ENCODE measurements around the gene ANGPTL8. TPM values are rescaled to one million over a fixed set of nuclear protein-coding genes. Genes with fewer than 3 reads are reported as not detected.

Gene ANGPTL8
- total RNA-seq, 1 donor from 2014 or later, result not detected

DNA sequence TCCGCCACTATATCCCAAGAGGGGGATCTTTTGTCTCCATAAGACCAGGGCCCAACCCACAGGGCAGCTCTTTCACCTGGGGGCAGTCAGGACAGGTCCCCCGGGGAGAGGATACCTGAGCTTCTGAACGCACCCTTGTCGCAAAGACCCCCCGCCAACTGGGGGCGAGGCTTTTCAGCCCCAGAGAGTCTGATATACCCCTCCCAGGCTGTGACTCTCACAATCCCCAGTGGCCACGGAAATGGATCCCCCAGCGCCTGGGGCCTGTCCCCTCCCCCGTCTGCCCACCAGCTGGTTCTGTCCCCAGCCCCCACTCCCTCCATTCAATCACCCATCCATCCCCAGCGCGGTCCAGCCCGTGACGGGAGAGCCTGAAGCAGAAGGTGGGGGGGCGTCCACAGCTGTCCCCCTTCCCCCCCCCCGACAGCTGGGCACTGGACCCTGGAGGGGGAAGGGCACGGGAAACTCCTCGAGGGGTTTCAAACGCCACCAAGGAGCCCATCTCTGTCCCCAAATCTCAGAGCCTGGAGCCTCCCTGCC is 22.1 kb downstream of the ANGPTL8 start:
- DNase-seq, result peak; percentile 73

DNA sequence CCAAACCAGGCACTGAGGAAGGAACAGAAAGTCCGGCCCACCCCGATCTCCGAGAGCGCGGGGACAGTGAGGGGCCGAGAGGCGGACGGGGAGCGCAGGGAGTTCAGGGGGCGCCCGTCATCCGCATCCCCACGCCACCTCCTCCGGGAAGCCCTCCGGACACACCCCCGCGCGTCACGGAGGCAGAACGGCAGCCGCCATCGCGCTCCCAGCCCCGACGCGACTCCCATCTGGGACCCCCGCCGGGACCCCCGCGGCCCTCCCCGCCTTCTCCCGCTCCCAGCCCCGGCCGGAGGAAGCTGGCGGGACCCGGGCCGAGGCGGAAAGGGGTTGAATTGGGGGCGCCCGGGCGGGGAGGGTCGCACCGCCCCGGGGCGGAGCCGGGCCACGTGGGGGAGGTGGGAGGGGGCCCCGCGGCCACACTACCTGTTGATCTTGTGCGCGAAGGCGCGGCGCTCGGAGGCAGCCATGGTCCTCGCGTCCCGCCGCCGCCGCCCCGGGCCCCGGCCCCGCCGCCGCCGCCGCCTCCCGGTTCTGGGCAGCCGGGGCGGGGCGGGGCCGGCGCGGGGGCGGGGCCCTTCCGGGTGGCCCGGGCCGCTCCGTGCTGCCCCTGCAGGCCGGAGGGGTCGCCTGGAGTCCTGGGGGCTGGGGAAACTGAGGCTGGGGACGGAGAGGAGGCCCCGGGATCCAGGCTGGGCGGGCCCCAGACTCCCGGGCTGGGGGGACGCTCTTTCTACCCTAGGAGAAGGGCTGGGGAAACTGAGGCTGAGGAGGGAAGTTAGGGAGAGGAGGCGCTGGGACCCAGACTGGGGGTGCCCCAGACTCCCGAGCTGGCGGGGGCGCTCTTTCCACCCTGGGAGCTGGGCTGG is 22.8 kb downstream of the ANGPTL8 start, which contains the start of gene DOCK6:
Gene DOCK6 (minus strand): TSS at position 554 of the 869 bp plus-strand sequence. CDS start 84 bp downstream, at position 470.
- DNase-seq, result peak; percentile 55

DNA sequence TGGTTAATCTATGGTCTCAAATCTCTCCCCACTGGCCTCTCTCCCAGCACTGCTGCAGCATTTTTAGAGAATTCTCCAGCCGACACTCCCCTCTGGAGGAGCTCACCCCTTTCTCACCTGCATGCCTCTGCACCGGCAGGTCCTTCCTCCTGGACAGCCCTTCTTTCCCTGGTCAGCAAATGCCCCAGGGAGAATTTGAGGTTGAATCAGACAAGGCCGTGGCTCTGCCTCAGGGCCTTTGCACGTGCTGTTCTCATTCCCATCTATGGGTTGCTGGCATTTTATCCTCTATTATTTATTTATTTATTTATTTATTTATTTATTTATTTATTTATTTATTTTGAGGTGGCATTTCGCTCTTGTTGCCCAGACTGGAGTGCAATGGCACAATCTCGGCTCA is 24.3 kb downstream of the ANGPTL8 start:
- DNase-seq, result no peak

DNA sequence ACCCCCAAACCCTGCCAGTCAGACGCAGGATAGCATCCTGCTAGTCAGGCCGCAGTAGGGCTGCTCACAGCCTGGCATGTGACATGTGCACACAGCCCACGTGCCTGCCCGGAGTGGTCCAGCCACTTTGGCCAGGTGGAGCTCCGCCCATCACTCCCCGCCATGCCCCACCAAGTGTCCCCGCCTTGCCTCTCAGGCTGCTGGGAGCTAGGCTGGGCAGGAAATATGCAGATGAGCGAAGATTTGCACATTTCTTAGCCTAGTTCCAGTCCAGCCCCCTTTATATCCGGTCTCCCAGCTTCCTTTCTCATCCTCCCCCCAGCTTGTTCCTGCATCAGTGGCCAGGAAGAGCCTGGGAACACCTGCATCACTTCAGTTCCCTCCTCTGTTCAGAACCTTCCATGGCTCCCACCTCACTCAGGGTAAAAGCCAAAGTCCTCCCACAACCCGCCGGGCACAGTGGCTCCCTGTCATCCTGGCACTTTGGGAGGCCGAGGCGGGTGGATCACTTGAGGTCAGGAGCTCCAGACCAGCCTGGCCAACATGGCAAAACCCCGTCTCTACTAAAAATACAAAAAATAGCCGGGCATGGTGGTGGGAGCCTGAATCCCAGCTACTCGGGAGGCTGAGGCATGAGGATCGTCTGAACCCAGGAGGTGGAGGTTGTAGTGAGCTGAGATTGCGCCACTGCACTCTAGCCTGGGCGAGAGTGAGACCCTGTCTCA is 25.2 kb downstream of the ANGPTL8 start:
- DNase-seq, result peak; percentile 44

DNA sequence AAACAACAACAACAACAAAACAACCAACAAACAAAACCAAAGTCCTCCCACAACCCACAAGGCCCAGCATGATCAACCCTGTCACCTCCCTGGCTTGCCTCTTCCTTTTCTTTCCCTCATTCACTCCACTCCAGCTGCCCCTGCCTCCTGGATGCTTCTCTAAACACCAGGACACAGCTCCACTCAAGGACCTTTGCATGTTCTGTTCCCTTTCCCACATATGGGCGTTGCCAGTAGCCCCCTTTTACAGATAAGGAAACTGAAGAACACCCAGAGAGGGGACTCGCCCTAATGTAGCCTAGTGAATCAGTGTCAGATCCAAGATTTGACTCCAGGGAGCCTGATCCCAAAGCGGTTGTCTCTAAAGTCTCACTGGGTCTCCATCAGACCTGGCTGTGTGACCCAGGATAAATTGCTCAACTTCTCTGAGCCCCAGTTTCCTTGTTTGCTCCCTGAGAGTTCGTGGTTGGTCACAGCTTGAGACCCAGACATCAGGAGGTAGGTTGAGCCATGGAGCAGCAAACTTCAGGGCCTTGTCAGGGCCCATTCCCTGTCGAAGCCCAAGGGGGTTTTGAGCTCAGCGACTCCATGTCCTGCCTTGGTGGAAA is 25.9 kb downstream of the ANGPTL8 start:
- DNase-seq, result no peak

DNA sequence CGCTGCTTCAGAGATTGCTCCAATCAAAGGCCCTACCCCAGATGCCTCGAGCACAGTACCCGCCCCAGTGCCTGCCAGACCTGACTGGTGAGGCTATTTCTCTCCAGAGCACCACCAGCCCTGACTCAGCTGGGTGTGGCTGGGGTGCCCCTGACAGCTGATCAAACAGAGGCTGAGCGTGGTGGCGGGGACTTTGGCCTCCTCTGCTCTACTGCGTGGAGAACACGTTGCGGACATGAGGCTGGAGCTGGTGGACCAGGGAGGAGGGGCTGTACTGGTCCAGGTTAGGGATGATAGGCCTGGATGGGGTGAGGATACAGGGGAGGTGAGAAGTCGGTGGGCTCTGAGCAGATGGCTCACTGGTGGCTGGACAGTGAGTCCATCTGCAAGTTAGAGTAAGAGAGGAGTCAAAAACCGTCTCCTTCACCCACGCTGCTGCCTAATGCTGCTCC is 26.4 kb downstream of the ANGPTL8 start:
- peak; percentile 50 for DNase-seq

DNA sequence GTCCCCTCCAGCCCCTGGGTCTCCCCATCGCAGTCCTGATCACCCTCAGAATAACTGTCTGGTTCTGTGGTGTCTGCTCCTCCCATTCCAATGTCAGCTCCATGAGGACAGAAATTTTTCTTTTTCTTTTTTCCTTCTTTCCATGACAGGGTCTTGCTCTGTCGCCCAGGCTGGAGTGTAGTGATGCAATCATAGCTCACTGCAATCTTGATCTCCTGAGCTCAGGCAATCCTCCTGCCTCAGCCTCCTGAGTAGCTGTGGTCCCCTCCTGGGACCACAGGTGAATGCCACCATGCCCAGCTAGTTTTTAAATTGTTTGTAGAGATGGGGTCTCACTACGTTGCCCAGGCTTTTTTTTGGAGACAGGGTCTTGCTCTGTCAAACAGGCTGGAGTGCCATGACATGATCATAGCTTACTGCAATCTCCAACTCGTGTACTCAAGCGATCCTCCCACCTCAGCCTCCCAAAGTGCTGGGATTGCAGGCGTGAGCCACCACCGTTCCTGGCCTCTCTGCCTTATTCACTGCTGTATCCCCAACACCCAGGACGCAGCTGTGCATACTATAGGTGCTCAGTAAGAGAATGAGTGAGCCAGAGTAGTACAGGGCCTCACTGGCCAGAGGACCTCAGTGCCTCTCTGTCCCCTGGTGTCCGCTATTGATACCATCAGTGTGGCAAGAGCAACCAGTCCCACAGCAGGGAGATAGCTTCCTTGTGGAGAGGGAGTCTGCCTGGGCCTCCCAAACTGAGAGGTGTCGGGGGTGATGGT is 28.1 kb downstream of the ANGPTL8 start:
- DNase-seq, result no peak

DNA sequence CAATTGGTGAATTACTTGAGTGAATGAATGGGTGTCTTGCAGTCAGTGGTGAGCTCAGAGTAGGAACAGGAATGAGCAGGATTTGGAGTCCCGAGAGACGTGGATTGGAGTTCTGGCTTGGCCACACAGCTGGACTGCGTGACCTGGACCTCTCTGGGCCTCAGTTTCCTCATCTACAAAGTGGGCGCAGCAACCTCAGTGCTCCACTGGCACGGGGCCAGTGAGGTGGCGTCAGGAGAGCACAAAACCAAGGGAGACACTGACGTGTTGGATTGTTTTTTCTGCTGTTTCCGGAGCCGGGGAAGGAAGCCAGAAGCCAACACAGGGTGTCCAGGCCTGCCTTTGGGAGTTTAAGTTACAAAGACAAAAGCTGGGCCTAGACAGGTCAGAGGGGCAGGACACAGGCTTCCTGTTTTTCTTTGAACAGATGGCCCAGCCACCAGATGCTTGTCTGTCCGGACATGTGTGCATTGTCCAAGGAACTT is 29.4 kb downstream of the ANGPTL8 start:
- peak; percentile 74 for DNase-seq

DNA sequence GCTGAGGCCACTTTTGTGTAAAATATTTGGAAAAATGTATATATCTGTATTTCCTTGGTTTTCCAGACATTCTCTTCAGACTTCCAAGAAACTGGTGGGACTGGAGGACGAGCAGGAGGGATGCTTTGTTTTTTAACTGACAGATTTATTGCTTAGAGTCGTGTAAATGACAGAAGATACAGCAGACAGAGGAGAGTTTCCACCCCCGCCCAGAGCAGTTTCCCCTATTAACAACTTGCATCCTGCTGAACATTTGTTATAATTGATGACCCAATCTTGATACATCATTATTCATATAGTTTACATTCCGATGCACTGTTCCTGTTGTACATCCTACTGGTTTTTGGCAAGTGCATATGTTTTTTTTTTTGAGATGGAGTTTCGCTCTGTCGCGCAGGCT is 30.0 kb downstream of the ANGPTL8 start:
- DNase-seq, result no peak

DNA sequence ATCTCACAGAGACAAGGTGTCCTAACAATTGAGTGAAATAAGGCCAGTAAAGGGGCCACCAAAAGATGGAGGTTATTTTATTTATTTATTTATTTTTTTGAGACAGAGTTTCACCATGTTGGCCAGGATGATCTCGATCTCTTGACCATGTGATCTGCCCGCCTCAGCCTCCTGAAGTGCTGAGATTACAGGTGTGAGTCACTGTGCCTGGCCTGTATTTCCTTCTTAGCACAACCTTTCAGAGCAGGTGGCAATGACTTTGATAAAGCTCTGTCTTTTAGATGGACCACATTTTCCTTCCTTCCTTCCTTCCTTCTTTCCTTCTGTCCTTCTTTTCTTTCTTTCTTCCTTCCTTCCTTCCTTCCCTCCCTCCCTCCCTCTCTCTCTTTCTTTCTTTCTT is 33.9 kb downstream of the ANGPTL8 start:
- no peak for DNase-seq

DNA sequence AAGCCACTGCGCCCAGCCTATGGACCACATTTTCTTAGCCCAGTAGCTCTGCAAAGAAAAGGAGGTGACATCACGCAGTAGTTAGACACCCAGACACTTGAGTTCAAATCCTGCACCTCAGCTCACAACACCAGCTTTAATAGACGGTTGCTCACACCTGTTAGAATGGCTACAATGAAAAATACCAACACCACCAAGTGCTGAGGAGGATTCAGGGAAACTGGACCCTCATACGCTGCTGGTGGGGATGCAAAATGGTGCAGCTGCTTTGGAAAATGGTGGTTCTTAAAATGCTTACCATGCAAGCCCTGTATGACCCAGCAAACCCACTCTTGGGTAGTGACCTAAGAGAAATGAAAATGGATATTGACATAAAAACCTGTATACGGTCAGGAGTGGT is 34.6 kb downstream of the ANGPTL8 start:
- no peak for DNase-seq

DNA sequence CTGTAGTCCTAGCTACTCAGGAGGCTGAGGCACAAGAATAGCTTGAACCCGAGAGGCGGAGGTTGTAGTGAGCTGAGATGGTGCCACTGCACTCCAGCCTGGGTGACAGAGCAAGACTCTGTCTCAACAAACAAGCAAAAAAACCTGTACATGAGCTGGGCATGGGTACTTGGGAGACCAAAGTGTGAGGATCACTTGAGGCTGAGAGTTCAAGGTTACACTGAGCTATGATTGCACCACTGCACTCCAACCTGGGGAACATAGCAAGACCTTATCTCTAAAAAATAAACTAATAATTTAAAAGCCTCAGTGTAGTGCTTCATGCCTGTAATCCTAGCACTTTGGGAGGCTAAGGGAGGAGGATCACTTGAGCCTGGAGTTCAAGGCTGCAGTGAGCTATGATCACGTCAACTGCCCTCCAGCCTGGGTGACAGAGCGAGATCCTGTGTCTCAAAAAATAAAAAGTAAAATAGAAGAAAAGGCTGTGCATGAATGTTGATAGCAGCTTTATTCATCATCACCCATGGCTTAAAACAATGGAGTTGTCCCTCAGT is 35.2 kb downstream of the ANGPTL8 start:
- no peak for DNase-seq

DNA sequence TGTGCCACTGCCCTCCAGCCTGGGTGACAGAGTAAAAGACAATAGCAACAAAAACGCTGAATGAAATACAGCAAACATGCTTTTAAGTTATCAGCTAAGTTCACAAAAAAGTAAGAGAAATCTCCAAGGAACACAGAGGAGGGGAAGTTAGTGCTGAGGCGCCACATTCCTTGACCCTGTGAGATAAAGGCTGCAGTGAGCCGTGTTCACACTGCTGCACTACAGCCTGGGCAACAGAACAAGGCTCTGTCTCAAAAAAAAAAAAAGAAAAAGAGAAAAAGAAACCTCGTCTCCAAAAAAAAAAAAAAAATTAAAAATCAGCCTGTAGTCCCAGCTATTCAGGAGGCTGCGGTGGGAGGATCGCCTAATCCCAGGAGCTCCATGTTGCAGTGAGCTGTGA is 39.3 kb downstream of the ANGPTL8 start:
- DNase-seq, result no peak

DNA sequence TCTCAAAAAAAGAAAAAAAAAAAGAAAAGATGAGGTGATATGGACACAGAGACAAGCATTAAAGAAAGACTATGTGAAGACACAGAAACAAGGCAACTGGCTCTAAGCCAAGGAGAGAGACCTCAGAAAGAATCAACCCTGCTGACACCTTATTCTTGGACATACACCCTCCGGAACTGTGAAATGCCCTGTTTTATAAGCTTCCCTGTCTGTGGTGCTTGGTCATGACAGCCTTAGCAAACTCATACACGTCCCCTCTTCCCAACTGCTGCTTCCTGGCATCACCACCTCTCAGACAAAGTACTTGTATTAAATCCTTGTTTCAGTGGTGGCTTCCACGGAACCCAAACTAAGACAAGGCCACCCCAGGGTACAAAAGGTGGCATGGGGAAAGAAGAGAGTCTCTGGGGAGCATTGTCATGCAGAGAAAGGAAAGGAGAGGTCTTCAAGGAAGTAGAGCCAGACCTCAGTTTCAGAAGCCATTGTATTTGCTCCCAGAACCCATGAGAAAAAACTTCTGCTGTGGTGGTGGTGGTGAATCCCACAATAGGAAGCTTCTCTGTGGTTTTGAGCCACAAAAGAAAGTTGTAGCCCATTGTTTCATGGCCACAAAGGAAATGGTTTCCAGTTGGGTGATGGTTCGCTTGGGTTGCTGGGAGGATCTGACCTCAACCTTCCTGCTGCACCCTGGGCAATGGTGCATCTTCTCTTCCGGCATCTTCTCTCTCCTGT is 40.3 kb downstream of the ANGPTL8 start:
- DNase-seq, result no peak

DNA sequence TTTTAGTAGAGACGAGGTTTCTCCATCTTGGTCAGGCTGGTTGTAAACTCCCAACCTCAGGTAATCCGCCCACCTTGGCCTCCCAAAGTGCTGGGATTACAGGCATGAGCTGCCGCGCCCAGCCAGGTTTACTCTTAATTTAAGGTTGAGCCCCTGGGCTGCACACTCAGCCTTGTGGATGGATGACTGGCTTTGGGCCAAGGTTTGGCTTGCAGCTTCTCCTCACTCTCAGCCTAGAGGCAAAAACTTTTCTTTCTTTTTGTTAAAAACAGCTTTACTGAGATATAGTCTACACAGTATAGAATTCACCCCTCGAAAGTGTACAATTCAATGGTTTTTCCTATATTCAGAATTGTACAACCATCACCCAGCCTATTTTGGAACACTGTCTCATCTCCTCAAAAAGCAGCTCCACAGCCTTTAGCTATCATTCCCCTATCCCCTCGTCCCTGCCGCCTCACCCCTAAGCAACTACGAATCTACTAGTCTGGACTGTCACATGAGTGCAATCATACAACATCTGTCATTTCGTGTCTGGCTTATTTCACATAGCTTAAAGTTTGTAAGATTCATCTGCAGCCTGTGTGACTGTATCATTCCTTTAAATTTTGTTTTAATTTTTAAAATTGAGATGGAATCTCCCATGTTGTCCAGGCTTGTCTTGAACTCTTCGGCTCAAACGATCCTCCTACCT is 42.1 kb downstream of the ANGPTL8 start:
- DNase-seq, result peak; percentile 68

DNA sequence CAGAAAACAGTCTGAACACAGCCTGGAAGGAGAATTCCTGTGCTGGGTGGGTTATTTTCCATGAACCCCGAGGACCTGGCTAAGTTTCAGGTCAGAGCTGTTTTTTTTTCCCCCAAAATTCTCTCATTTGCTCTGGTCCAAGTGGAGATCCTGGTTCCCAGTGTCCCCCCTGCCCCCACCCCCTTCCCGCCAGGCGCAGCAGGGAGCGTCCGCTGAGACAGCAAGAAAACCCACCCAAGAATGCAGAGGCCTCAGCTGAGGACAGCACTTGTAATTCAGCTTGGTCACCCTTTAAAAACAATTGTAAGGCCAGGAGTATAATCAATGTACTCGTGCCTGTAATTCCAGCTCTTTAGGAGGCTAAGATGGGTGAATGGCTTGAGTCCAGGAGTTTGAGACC is 45.1 kb downstream of the ANGPTL8 start:
- no peak for DNase-seq

DNA sequence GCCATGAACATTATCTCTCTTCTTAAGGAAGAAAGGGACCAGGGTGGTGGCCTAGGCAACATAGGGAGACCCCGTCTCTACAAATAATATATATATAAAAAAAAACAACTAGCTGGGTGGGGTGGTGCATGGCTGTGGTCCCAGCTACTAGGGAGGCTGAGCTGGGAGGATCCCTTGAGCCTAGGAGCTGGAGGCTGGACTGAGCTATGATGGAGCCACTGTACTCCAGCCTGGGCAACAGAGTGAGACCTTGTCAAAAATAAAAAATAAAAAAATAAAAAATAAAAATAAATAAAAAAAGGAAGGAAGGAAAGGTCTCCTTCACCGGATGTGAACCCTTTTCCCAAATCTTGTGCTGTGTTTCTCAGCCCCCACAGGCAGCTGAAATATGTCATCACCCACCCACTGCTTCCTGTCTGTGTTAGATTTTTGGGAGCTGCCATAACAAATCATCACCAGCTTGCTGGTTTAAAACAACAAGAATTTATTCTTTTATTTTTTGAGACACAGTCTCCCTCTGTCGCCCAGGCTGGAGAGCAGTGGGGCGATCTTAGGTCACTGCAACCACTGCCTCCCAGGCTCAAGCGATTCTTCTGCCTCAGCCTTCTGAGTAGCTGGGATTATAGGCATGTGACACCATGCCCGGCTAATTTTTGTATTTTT is 47.0 kb downstream of the ANGPTL8 start:
- DNase-seq, result no peak

DNA sequence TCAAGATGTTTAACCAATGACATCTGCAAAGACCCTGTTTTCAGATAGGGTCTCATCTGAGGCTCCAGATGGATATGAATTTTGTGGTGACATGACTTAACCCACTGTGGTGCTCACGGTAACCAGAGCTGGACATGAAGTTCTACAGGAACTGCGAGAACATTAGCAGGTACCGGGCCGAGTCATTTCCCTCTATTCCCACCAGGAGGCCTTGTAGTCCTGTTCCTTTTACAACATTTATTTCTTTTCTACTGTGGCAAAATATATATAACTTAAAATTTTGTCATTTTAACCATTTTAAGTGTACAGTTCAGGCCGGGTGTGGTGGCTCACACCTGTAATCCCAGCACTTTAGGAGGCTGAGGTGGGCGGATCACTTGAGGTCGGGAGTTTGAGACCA is 48.9 kb downstream of the ANGPTL8 start:
- no peak for DNase-seq

DNA sequence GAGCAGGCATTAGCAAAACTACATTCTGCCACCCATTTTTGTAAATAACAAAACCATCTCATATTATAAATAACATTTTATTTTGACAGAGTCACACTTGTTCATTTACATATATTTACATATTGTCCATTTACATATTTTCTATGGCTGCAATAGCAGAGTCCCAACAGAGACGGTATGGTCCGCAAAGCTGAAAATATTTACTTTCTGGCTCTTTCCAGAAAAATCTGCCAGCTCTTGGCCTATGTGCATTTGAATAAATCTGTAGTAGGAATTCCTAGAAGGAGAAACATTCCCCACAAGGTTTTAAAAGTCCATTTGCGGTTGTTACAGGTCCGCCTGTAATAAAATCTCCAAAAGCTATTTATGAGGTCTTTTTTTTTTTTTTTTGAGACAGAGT is 50.8 kb downstream of the ANGPTL8 start:
- no peak for DNase-seq
